ENCODE data around the gene AMBP.

Gene AMBP

GRCh38 chr9:114029311-114030170 is 48.6 kb downstream of the AMBP start:
- no peak for DNase-seq

- no peak for DNase-seq
Measured at GRCh38 chr9:114028646-114029045, 49.5 kb downstream of the AMBP start.

GRCh38 chr9:114027863-114028465 is 50.1 kb downstream of the AMBP start:
- DNase-seq = no peak

GRCh38 chr9:114027159-114027862 is 50.8 kb downstream of the AMBP start:
- no peak for DNase-seq

- DNase-seq = no peak
Measured at GRCh38 chr9:114026335-114026734, 51.8 kb downstream of the AMBP start.

- DNase-seq = no peak
Measured at GRCh38 chr9:114025760-114026159, 52.3 kb downstream of the AMBP start.

- no peak for DNase-seq
Measured at GRCh38 chr9:114025196-114025753, 52.8 kb downstream of the AMBP start.

- no peak for DNase-seq
Measured at GRCh38 chr9:114023961-114024360, 54.1 kb downstream of the AMBP start.

- DNase-seq = no peak
Measured at GRCh38 chr9:114021578-114021977, 56.5 kb downstream of the AMBP start.

GRCh38 chr9:114017741-114018715 is 60.1 kb downstream of the AMBP start:
- DNase-seq = no peak

- DNase-seq = no peak
Measured at GRCh38 chr9:114016629-114017423, 61.3 kb downstream of the AMBP start.

GRCh38 chr9:114016101-114016500 is 62.0 kb downstream of the AMBP start:
- DNase-seq = no peak

- no peak for DNase-seq
Measured at GRCh38 chr9:114015607-114016006, 62.5 kb downstream of the AMBP start.

GRCh38 chr9:114014044-114014443 is 64.1 kb downstream of the AMBP start:
- DNase-seq = no peak

GRCh38 chr9:114012126-114012525 is 66.0 kb downstream of the AMBP start:
- DNase-seq = no peak

- no peak for DNase-seq
Measured at GRCh38 chr9:114011313-114011712, 66.8 kb downstream of the AMBP start.
